Smooth muscle cell (in vitro differentiated cells): ENCODE measurements around the gene LDLRAD1. TPM values are rescaled to one million over a fixed set of nuclear protein-coding genes. Genes with fewer than 3 reads are reported as not detected.

Experiments
- DNase-seq: peaks from one replicate; lab custom pipeline; 2025; ENCODE audit not compliant: unreplicated experiment; lab: John Stamatoyannopoulos, UW
- H2AFZ ChIP-seq: fragments of 200-600 bp; sonication (generic); 2 replicates; pipeline ENCODE4 v1.6.0; 2016; ENCODE audit warnings: antibody characterized with exemption, low read depth, mild to moderate bottlenecking
- H3F3A ChIP-seq: fragments of 200-600 bp; sonication (generic); 2 replicates; pipeline ENCODE4 v1.6.0; 2017; ENCODE audit warnings: antibody characterized with exemption, low read depth
- H3K27ac ChIP-seq: fragments of 200-600 bp; sonication (generic); 2 replicates; pipeline ENCODE4 v1.5.1; 2016; ENCODE audit warnings: low read depth, mild to moderate bottlenecking
- H3K27me3 ChIP-seq: fragments of 200-600 bp; sonication (generic); 2 replicates; pipeline ENCODE4 v1.6.1; 2016; ENCODE audit warnings: low read depth, mild to moderate bottlenecking
- H3K36me3 ChIP-seq: fragments of 200-600 bp; sonication (generic); 2 replicates; pipeline ENCODE4 v1.5.1; 2016; ENCODE audit warnings: low read depth
- H3K4me1 ChIP-seq: fragments of 200-600 bp; sonication (generic); 2 replicates; pipeline ENCODE4 v1.5.1; 2016; ENCODE audit warnings: low read depth
- H3K4me2 ChIP-seq: fragments of 200-600 bp; sonication (generic); 2 replicates; pipeline ENCODE4 v1.6.0; 2016; ENCODE audit warnings: mild to moderate bottlenecking
- H3K4me3 ChIP-seq: fragments of 200-600 bp; sonication (generic); 2 replicates; pipeline ENCODE4 v1.5.1; 2016; ENCODE audit warnings: mild to moderate bottlenecking
- H3K79me2 ChIP-seq: fragments of 200-600 bp; sonication (generic); 2 replicates; pipeline ENCODE4 v1.6.0; 2016; ENCODE audit warnings: low read depth, mild to moderate bottlenecking
- H3K9ac ChIP-seq: fragments of 200-600 bp; sonication (generic); 2 replicates; pipeline ENCODE4 v1.6.0; 2016; ENCODE audit warnings: low read depth
- H3K9me3 ChIP-seq: fragments of 200-600 bp; sonication (generic); replicated peaks from 2 replicates; pipeline ENCODE4 v1.5.1; 2016; ENCODE audit warnings: low read depth
- H4K20me1 ChIP-seq: fragments of 200-600 bp; sonication (generic); 2 replicates; pipeline ENCODE4 v1.6.0; 2016; ENCODE audit warnings: low read depth
- WGBS: methylation state at CpG from one replicate; pipeline ENCODE4 v1.1.7; 2016; ENCODE audit warnings: low lambda C conversion rate; 5-methylcytosine and 5-hydroxymethylcytosine counted together
- polyA plus RNA-seq: library from polyadenylated mRNA; unstranded; fragments of >200 nt; fragmentation: Nextera tagmentation; extraction: Ambion mirVana; gene quantifications from 2 replicates; pipeline ENCODE4 v1.2.1, GENCODE V29; 2016
- total RNA-seq: library from RNA; depleted of rRNA; stranded (reverse); fragments of >200 nt; gene quantifications from 2 replicates; pipeline ENCODE4 v1.2.3, GENCODE V29; 2014
- TF ChIP-seq, protein P1 (sequence below): fragments of 200-600 bp; sonication (generic); IDR thresholded peaks from 2 replicates; pipeline ENCODE4 v1.5.1; 2017; ENCODE audit warnings: borderline replicate concordance, mild to moderate bottlenecking, antibody characterized with exemption; ENCODE audit not compliant: insufficient read depth, poor library complexity, severe bottlenecking

The LDLRAD1 gene
- total and polyA plus RNA-seq, 2 experiments from 2014 or later, result not detected

DNA sequence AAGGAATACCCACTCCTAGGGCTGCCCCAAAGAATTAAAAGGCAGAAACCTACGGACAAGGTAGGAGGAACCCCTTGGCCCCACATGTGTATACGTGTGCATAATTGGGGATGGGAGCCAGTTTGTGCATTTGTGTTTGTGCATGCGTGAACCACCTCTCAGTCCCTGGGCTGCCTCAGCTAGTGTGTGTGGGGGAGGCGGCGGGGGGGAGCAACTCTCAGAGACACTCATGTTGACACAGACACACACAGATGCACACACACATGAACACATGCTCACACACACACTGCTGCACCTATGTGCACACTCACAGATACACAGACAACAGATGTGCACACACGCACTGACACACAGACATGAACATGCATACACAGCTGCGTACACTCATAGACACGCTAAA lies 5.1 kb downstream of the LDLRAD1 start:
- Histone ChIP-seq H3K27me3 (peaks cover 12% of the 10 kb centered on the region), H3F3A (no peaks in the 10 kb centered on the region), H3K79me2 (no peaks in the 10 kb centered on the region), H3K4me1 (no peaks in the 10 kb centered on the region), H4K20me1 (no peaks in the 10 kb centered on the region), H3K36me3 (no peaks in the 10 kb centered on the region), H3K4me3 (no peak overlapping the region), H3K9ac (no peak overlapping the region), H3K27ac (no peak overlapping the region), H3K4me2 (no peak overlapping the region), H3K9me3 (no peaks in the 10 kb centered on the region), H2AFZ (no peak overlapping the region)
- WGBS, result 89% methylated on average over 8 of the region's 8 CpGs
- DNase-seq, result no peak
- TF ChIP-seq, protein P1, sequence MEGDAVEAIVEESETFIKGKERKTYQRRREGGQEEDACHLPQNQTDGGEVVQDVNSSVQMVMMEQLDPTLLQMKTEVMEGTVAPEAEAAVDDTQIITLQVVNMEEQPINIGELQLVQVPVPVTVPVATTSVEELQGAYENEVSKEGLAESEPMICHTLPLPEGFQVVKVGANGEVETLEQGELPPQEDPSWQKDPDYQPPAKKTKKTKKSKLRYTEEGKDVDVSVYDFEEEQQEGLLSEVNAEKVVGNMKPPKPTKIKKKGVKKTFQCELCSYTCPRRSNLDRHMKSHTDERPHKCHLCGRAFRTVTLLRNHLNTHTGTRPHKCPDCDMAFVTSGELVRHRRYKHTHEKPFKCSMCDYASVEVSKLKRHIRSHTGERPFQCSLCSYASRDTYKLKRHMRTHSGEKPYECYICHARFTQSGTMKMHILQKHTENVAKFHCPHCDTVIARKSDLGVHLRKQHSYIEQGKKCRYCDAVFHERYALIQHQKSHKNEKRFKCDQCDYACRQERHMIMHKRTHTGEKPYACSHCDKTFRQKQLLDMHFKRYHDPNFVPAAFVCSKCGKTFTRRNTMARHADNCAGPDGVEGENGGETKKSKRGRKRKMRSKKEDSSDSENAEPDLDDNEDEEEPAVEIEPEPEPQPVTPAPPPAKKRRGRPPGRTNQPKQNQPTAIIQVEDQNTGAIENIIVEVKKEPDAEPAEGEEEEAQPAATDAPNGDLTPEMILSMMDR, result no peak

DNA sequence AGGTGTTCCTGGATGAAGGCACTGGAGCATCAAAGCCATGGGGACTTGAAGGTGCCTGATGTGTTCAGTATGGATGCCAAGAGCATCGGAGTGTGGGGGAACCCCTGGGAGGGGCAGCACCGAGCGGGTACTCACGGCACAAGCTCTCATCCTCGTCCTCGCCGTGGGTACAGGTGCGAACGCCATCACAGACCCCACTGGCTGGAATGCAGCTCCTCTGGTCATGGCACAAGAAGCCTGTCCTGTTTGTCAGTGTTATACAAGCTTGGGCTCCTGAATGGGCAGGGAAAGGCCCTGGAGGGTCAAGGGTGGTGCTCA lies 6.0 kb downstream of the LDLRAD1 start:
- Histone ChIP-seq H4K20me1 (no peaks in the 10 kb centered on the region), H3K36me3 (no peaks in the 10 kb centered on the region), H3F3A (no peaks in the 10 kb centered on the region), H3K4me1 (no peaks in the 10 kb centered on the region), H3K9me3 (no peaks in the 10 kb centered on the region), H2AFZ (no peak overlapping the region), H3K27ac (no peak overlapping the region), H3K27me3 (peaks cover 12% of the 10 kb centered on the region), H3K9ac (no peak overlapping the region), H3K4me2 (no peak overlapping the region), H3K79me2 (no peaks in the 10 kb centered on the region), H3K4me3 (no peak overlapping the region)
- no peak for DNase-seq
- TF ChIP-seq, protein P1, result no peak
- 92% methylated on average over 9 of the region's 9 CpGs for WGBS

DNA sequence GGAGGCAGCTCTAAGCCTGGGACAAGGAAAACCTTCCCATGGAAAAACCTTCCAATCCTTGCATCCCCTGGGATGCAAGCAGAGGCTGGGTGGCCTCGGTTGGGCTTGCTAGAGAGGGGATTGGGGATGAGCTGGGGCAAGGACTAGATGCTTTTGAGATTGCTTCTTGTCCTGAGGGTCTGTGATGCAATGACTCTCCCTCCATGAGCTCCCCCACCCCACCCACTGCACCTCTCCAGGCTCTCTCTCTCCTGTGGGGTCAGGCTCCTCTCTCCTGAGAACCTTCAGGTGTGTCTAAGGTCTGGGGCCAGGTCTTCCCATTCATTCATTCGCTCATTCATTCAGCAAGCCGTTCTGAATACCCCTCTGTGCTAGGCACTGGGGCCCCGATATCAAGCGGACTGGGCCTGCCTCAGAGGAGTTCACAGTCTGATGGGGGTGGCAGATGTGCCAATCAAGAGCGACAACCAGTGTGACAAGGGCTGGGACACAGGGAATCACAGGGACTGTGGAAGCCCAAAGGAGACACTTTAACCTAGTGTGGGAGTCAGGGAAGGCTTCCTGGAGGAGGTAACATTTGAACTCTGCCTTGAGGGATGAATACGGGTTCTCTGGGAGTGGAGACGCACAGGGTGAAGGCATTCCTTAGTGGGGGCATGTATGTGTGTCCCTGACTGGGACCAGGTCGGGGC lies 6.5 kb downstream of the LDLRAD1 start:
- no peaks in the 10 kb centered on the region for H3K4me1 ChIP-seq
- TF ChIP-seq, protein P1, result no peak
- H3K4me3 ChIP-seq, result no peak overlapping the region
- no peak overlapping the region for H3K27ac ChIP-seq
- no peak overlapping the region for H3K9ac ChIP-seq
- no peaks in the 10 kb centered on the region for H3K79me2 ChIP-seq
- H4K20me1 ChIP-seq, result no peaks in the 10 kb centered on the region
- H3K36me3 ChIP-seq, result no peaks in the 10 kb centered on the region
- WGBS, result 84% methylated on average over 9 of the region's 9 CpGs
- H2AFZ ChIP-seq, result no peak overlapping the region
- H3K4me2 ChIP-seq, result no peak overlapping the region
- peaks cover 12% of the 10 kb centered on the region for H3K27me3 ChIP-seq
- DNase-seq, result no peak
- H3F3A ChIP-seq, result no peaks in the 10 kb centered on the region
- no peaks in the 10 kb centered on the region for H3K9me3 ChIP-seq

DNA sequence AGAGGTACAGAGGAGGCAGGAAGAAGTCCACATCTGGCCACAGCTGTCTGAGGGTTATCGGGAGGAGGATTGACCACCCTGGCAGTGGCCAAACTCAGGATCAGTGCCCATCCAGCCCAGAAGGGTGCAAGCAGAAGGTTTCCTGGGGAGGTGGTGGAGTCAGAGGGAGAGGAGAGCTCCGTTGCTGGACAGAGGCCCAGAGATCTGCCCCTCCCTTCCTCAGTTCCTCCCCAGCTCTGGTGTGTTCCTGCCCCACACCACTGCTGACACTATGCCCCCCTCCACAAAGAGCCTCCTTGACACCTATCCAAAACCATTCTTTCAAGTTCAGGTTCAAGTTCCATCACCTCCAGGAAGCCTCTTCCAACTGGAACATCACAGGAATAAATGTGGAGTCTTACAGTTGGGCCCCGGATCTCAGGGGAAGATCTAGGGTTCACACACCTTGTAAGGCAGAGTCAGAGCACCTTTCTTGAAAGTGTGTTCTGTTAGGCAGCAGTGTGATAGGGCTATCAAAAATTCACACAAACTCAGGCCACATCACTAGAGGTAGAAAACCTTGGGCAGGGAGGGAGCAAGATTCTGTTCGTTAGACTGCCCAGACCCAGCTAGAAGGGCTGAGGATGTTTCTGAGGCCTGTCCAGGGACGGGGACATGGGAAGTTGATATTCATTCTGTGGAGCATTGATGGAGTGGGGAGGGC lies 7.4 kb downstream of the LDLRAD1 start:
- Histone ChIP-seq H2AFZ (no peak overlapping the region), H3K27ac (no peak overlapping the region), H3K4me1 (no peaks in the 10 kb centered on the region), H4K20me1 (no peaks in the 10 kb centered on the region), H3K4me3 (no peak overlapping the region), H3K79me2 (no peaks in the 10 kb centered on the region), H3K36me3 (no peaks in the 10 kb centered on the region), H3K9ac (no peak overlapping the region), H3K9me3 (no peaks in the 10 kb centered on the region), H3K27me3 (peaks cover 12% of the 10 kb centered on the region), H3K4me2 (no peak overlapping the region), H3F3A (no peaks in the 10 kb centered on the region)
- DNase-seq, result no peak
- WGBS, result 80% methylated on average over 5 of the region's 5 CpGs
- TF ChIP-seq, protein P1, result no peak
